HepG2 (cell line): ENCODE measurements around the gene SGCD. TPM values are rescaled to one million over a fixed set of nuclear protein-coding genes. Genes with fewer than 3 reads are reported as not detected.

Experiments used
- ATAC-seq: fragments of 200-7000 bp; cut with Tn5 transposase; 3 replicates; pipeline ENCODE4 v1.9.1; 2020; ENCODE audit warnings: mild to moderate bottlenecking, moderate library complexity
- BruUV-seq: library from RNA; stranded (reverse); fragments of 400-500 nt; replicated peaks from 2 replicates; lab custom pipeline; 2021; lab: Mats Ljungman, UMichigan
- CTCF ChIA-PET: fragments of 300-600 bp; formaldehyde crosslinking; extraction: SDS; loops from one replicate; lab custom pipeline; 2021; ENCODE audit warnings: low total read pairs, inconsistent platforms, low intra/inter-chr PET ratio; lab: Yijun Ruan, JAX
- POLR2A ChIA-PET: fragments of 350-600 bp; sonication (Branson Sonifier 250); formaldehyde crosslinking; loops from one replicate; lab custom pipeline; 2020; ENCODE audit warnings: antibody characterized with exemption, inconsistent platforms; lab: Yijun Ruan, JAX
- DNase-seq: peaks from one replicate; pipeline ENCODE4 v3.0.0-alpha.2; 2015; ENCODE audit warnings: low spot score
- FAIRE-seq: peaks from 3 replicates; lab custom pipeline; 2011; peaks lifted over from hg19 to GRCh38; lab: Jason Lieb, UNC
- H2AFZ ChIP-seq: one replicate; pipeline ENCODE4 v1.6.1; 2011; ENCODE audit warnings: low read length, inconsistent platforms
- H3K27ac ChIP-seq: fragments of 300-600 bp; 3 replicates; pipeline ENCODE4 v1.8.0; 2011; ENCODE audit warnings: mixed run types, mild to moderate bottlenecking, mixed read lengths, low read length, inconsistent platforms; ENCODE audit not compliant: insufficient read depth; ENCODE audit errors: extremely low read length
- H3K27me3 ChIP-seq, 2 experiments: fragments of 200-600 bp in 1 of 2; 2 replicates in 1 of 2; 3 replicates in 1 of 2; pipeline versions ENCODE4 v1.6.0 to v1.8.0; 2011; ENCODE audit warnings: low read length in 2 of 2, mild to moderate bottlenecking in 2 of 2, moderate library complexity in 2 of 2, inconsistent platforms in 1 of 2; ENCODE audit not compliant: insufficient read depth in 2 of 2, control insufficient read depth in 1 of 2
- H3K36me3 ChIP-seq, 2 experiments: fragments of 200-600 bp in 1 of 2; replicated peaks in 1 of 2; 2 replicates in 1 of 2; 3 replicates in 1 of 2; pipeline versions ENCODE4 v1.5.1 to v1.8.0; 2011; ENCODE audit warnings: low read length in 2 of 2, inconsistent platforms in 1 of 2; ENCODE audit not compliant: insufficient read depth in 2 of 2, control insufficient read depth in 1 of 2
- H3K4me1 ChIP-seq: 2 replicates; pipeline ENCODE4 v1.5.1; 2012; ENCODE audit warnings: low read length, inconsistent platforms; ENCODE audit not compliant: insufficient read depth
- H3K4me2 ChIP-seq: 2 replicates; pipeline ENCODE4 v1.6.0; 2011; ENCODE audit warnings: low read depth, low read length, inconsistent platforms
- H3K4me3 ChIP-seq, 3 experiments: fragments of 200-600 bp in 1 of 3; sonication (generic), shearing (Covaris generic) in 1 of 3; replicated peaks in 1 of 3; 2 replicates each; pipeline ENCODE4 v1.5.1; 2011 to 2016; ENCODE audit warnings: low read length in 3 of 3, inconsistent platforms in 2 of 3, low read depth in 2 of 3, mild to moderate bottlenecking in 2 of 3, control low read depth in 1 of 3, mixed read lengths in 1 of 3; ENCODE audit not compliant: insufficient read depth in 1 of 3
- H3K79me2 ChIP-seq: one replicate; pipeline ENCODE4 v1.6.1; 2011; ENCODE audit warnings: low read length, inconsistent platforms; ENCODE audit not compliant: insufficient read depth
- H3K9ac ChIP-seq: 2 replicates; pipeline ENCODE4 v1.6.0; 2011; ENCODE audit warnings: mild to moderate bottlenecking, low read depth, low read length, inconsistent platforms; ENCODE audit not compliant: insufficient read depth
- H3K9me3 ChIP-seq: 2 replicates; pipeline ENCODE4 v1.5.1; 2012; ENCODE audit warnings: mild to moderate bottlenecking, low read length
- H4K20me1 ChIP-seq: 2 replicates; pipeline ENCODE4 v1.6.0; 2011; ENCODE audit warnings: inconsistent platforms, mild to moderate bottlenecking, low read length, moderate library complexity; ENCODE audit not compliant: insufficient read depth
- ETV5 ChIP-seq: IDR thresholded peaks from 2 replicates; pipeline ENCODE4 v1.6.1; 2018; ENCODE audit warnings: missing biosample characterization, missing genetic modification reagents, inconsistent platforms, borderline replicate concordance
- HNRNPK ChIP-seq: fragments of 200-400 bp; formaldehyde crosslinking; IDR thresholded peaks from 2 replicates; pipeline ENCODE4 v1.6.1; 2018; ENCODE audit warnings: low read length, low read depth, moderate library complexity, mild to moderate bottlenecking; ENCODE audit not compliant: poor library complexity, severe bottlenecking
- IKZF5 ChIP-seq: IDR thresholded peaks from 2 replicates; pipeline ENCODE4 v1.6.1; 2018; ENCODE audit warnings: missing genetic modification reagents, mild to moderate bottlenecking, missing compliant biosample characterization
- KDM4B ChIP-seq: sonication (generic); formaldehyde crosslinking; IDR thresholded peaks from 2 replicates; pipeline ENCODE4 v1.4.0; 2020; ENCODE audit warnings: missing genetic modification reagents
- MEF2D ChIP-seq: sonication (generic); formaldehyde crosslinking; IDR thresholded peaks from 2 replicates; pipeline ENCODE4 v1.5.1; 2020; ENCODE audit warnings: mild to moderate bottlenecking, missing genetic modification reagents
- MTA3 ChIP-seq: sonication (generic); formaldehyde crosslinking; IDR thresholded peaks from 2 replicates; pipeline ENCODE4 v1.4.0; 2020; ENCODE audit warnings: missing genetic modification reagents
- NFIC ChIP-seq: IDR thresholded peaks from 2 replicates; pipeline ENCODE4 v1.6.1; 2012; ENCODE audit warnings: mild to moderate bottlenecking, low read length, inconsistent platforms
- NFYC ChIP-seq: IDR thresholded peaks from 2 replicates; pipeline ENCODE4 v1.6.1; 2016; ENCODE audit warnings: missing genetic modification reagents, missing compliant biosample characterization
- RFXAP ChIP-seq: sonication (generic); formaldehyde crosslinking; IDR thresholded peaks from 2 replicates; pipeline ENCODE4 v1.4.0; 2020; ENCODE audit warnings: missing genetic modification reagents, borderline replicate concordance
- RXRB ChIP-seq: IDR thresholded peaks from 2 replicates; pipeline ENCODE4 v1.6.1; 2016; ENCODE audit warnings: borderline replicate concordance, missing genetic modification reagents, missing compliant biosample characterization
- SRY ChIP-seq: sonication (generic); formaldehyde crosslinking; IDR thresholded peaks from 2 replicates; pipeline ENCODE4 v1.8.0; 2022; ENCODE audit warnings: mild to moderate bottlenecking, missing genetic modification reagents
- ZFP41 ChIP-seq: sonication (generic); formaldehyde crosslinking; IDR thresholded peaks from 2 replicates; pipeline ENCODE4 v1.4.0; 2020; ENCODE audit warnings: mild to moderate bottlenecking, missing genetic modification reagents, borderline replicate concordance
- ZFYVE20 ChIP-seq: sonication (generic); formaldehyde crosslinking; IDR thresholded peaks from 2 replicates; pipeline ENCODE4 v1.8.0; 2023; ENCODE audit warnings: low read depth, mild to moderate bottlenecking, moderate library complexity, missing genetic modification reagents, borderline replicate concordance
- ZMYM2 ChIP-seq: sonication (generic); formaldehyde crosslinking; IDR thresholded peaks from 2 replicates; pipeline ENCODE4 v1.8.0; 2022; ENCODE audit warnings: mild to moderate bottlenecking, missing genetic modification reagents
- ZNF138 ChIP-seq: sonication (generic); formaldehyde crosslinking; IDR thresholded peaks from 2 replicates; pipeline ENCODE4 v1.5.0; 2020; ENCODE audit warnings: mild to moderate bottlenecking, low read depth, missing genetic modification reagents
- ZNF34 ChIP-seq: sonication (generic); formaldehyde crosslinking; IDR thresholded peaks from 2 replicates; pipeline ENCODE4 v1.4.0; 2020; ENCODE audit warnings: mild to moderate bottlenecking, missing genetic modification reagents, borderline replicate concordance
- ZNF773 ChIP-seq: sonication (generic); formaldehyde crosslinking; IDR thresholded peaks from 2 replicates; pipeline ENCODE4 v1.4.0; 2020; ENCODE audit warnings: missing genetic modification reagents, borderline replicate concordance
- ZSCAN21 ChIP-seq: sonication (generic); formaldehyde crosslinking; IDR thresholded peaks from 2 replicates; pipeline ENCODE4 v1.8.0; 2022; ENCODE audit warnings: mild to moderate bottlenecking, missing genetic modification reagents, moderate library complexity, borderline replicate concordance
- WGBS: methylation state at CpG from one replicate; pipeline ENCODE4 v1.1.6; 2017; ENCODE audit warnings: low lambda C conversion rate; 5-methylcytosine and 5-hydroxymethylcytosine counted together
- in situ Hi-C: cut with HindIII; loops from 2 replicates; pipeline ENCODE4 v1.10.0; 2017; ENCODE audit warnings: low pct_unique_long_range_greater_than_20kb; ENCODE audit not compliant: extremely low pct_ligation_motif_present
- intact Hi-C: fragments of 100-400 bp; cut with micrococcal nuclease; formaldehyde crosslinking; loops from one replicate; pipeline ENCODE4 v1.10.0; 2022; ENCODE audit not compliant: unreplicated experiment
- polyA plus RNA-seq, 8 experiments: library from polyadenylated mRNA; depleted of rRNA in 3 of 8; stranded (reverse) in 7 of 8; unstranded in 1 of 8; fragments of >200 nt; fragmentation: Illumina TruSeq in 4 of 8; extraction: Trizol in 4 of 8; gene quantifications; 2 replicates each; pipeline versions ENCODE4 v1.2.1 to v1.2.3, GENCODE V29; 2011 to 2016; ENCODE audit warnings: low read depth in 4 of 8, missing spikeins in 1 of 8, mixed read lengths in 1 of 8; ENCODE audit not compliant: insufficient read depth in 1 of 8
- total RNA-seq, 5 experiments: library from RNA; depleted of rRNA; stranded (reverse); fragments of >200 nt; fragmentation: Illumina TruSeq; extraction: Trizol; gene quantifications; 2 replicates each; pipeline ENCODE4 v1.2.3, GENCODE V29; 2016; ENCODE audit warnings: low read depth in 1 of 5
- TF ChIP-seq, protein P1 (sequence below): sonication (generic); formaldehyde crosslinking; IDR thresholded peaks from 2 replicates; pipeline ENCODE4; 2020; ENCODE audit warnings: missing genetic modification reagents, mild to moderate bottlenecking, borderline replicate concordance

Gene SGCD
- total and polyA plus RNA-seq, 2 of the 13 experiments (the other 11 are each of a cell fraction or from before 2014, with no cell fraction given), result not detected

- TF ChIP-seq NFIC (no peak), RXRB (CRISPR knock-in tag) (no peak), IKZF5 (no peak), NFYC (CRISPR knock-in tag) (no peak), MTA3 (CRISPR knock-in tag) (no peak), ZNF138 (CRISPR knock-in tag) (no peak), ZNF773 (CRISPR knock-in tag) (no peak), HNRNPK (no peak), ZFP41 (no peak), KDM4B (CRISPR knock-in tag) (no peak), ZNF34 (CRISPR knock-in tag) (no peak), ZSCAN21 (CRISPR knock-in tag) (no peak), SRY (CRISPR knock-in tag) (no peak), ZFYVE20 (CRISPR knock-in tag) (no peak), RFXAP (CRISPR knock-in tag) (no peak), ETV5 (CRISPR knock-in tag) (no peak), ZMYM2 (CRISPR knock-in tag) (no peak), MEF2D (CRISPR knock-in tag) (no peak)
- TF ChIP-seq, protein P1, sequence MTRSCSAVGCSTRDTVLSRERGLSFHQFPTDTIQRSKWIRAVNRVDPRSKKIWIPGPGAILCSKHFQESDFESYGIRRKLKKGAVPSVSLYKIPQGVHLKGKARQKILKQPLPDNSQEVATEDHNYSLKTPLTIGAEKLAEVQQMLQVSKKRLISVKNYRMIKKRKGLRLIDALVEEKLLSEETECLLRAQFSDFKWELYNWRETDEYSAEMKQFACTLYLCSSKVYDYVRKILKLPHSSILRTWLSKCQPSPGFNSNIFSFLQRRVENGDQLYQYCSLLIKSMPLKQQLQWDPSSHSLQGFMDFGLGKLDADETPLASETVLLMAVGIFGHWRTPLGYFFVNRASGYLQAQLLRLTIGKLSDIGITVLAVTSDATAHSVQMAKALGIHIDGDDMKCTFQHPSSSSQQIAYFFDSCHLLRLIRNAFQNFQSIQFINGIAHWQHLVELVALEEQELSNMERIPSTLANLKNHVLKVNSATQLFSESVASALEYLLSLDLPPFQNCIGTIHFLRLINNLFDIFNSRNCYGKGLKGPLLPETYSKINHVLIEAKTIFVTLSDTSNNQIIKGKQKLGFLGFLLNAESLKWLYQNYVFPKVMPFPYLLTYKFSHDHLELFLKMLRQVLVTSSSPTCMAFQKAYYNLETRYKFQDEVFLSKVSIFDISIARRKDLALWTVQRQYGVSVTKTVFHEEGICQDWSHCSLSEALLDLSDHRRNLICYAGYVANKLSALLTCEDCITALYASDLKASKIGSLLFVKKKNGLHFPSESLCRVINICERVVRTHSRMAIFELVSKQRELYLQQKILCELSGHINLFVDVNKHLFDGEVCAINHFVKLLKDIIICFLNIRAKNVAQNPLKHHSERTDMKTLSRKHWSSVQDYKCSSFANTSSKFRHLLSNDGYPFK (CRISPR knock-in tag), result no peak
- no peak for FAIRE-seq
These were observed 132.9 kb downstream of the SGCD start for GRCh38 chr5:156459812-156460385.

More at GRCh38 chr5:156459812-156460385, 132.9 kb downstream of the SGCD start:
- ChIA-PET CTCF (no interaction called here), POLR2A (no interaction called here)
- H3K79me2 ChIP-seq, result no peaks in the 10 kb centered on the region
- H3K27ac ChIP-seq, result no peak overlapping the region
- H3K4me2 ChIP-seq, result no peak overlapping the region
- H2AFZ ChIP-seq, result no peak overlapping the region
- no peaks in the 10 kb centered on the region for H3K36me3 ChIP-seq
- H3K27me3 ChIP-seq, result no peaks in the 10 kb centered on the region
- H3K9me3 ChIP-seq, result no peaks in the 10 kb centered on the region
- DNase-seq (no peak), ATAC-seq (no peak)
- no peaks in the 10 kb centered on the region for H3K4me1 ChIP-seq
- no peak overlapping the region for H3K4me3 ChIP-seq
- H3K9ac ChIP-seq, result no peak overlapping the region
- BruUV-seq, result no TSS peak
- no peaks in the 10 kb centered on the region for H4K20me1 ChIP-seq
- 0% methylated on average over 1 of the region's 1 CpG for WGBS
- intact Hi-C loops, result no loop called here
- in situ Hi-C loops, result no loop called here
